HTR-8/SVneo (cell line): Measurements from ENCODE around the gene SNX24.
"Not testable (repeated sequence)": the region's sequence is repeated elsewhere in the genome, so short reads cannot be mapped to it uniquely, and the experiment has no call there.

Source experiments
- DNase-seq: peaks from one replicate; pipeline ENCODE4 v3.0.0; 2011; ENCODE audit warnings: low spot score, mixed read lengths; ENCODE audit not compliant: insufficient read length
- FAIRE-seq: peaks from 2 replicates; lab custom pipeline; 2011; peaks lifted over from hg19 to GRCh38; lab: Jason Lieb, UNC

The SNX24 gene

GRCh38 chr5:122845229-122846050 lies at the start of gene SNX24:
Gene SNX24 (plus strand): TSS chr5:122845613. CDS start chr5:122845634, 21 bp downstream.
- FAIRE-seq (peak; percentile 42), DNase-seq (peak; percentile 69)

GRCh38 chr5:122805481-122805880 lies 39.9 kb upstream of the SNX24 start:
- FAIRE-seq (no peak), DNase-seq (no peak)

GRCh38 chr5:122810405-122810804 lies 35.0 kb upstream of the SNX24 start:
- FAIRE-seq (no peak), DNase-seq (no peak)

GRCh38 chr5:122815218-122815767 lies 30.1 kb upstream of the SNX24 start:
- FAIRE-seq (no peak), DNase-seq (no peak)

- FAIRE-seq = no peak
- no peak for DNase-seq
Measured at GRCh38 chr5:122816756-122817155, 28.7 kb upstream of the SNX24 start.

- DNase-seq (no peak), FAIRE-seq (no peak)
Measured at GRCh38 chr5:122831984-122832383, 13.4 kb upstream of the SNX24 start.

GRCh38 chr5:122835681-122836080 lies 9.7 kb upstream of the SNX24 start:
- no peak for FAIRE-seq
- DNase-seq = no peak

GRCh38 chr5:122836947-122837346 lies 8.5 kb upstream of the SNX24 start:
- FAIRE-seq (no peak), DNase-seq (no peak)

GRCh38 chr5:122839731-122840130 lies 5.7 kb upstream of the SNX24 start:
- no peak for DNase-seq
- FAIRE-seq = no peak

- FAIRE-seq = no peak
- no peak for DNase-seq
Measured at GRCh38 chr5:122842016-122842580, 3.3 kb upstream of the SNX24 start.

GRCh38 chr5:122844136-122844909 lies 1.1 kb upstream of the SNX24 start:
- FAIRE-seq = no peak
- no peak for DNase-seq

- DNase-seq (no peak), FAIRE-seq (no peak)
Measured at GRCh38 chr5:122844910-122845228, 544 bp upstream of the SNX24 start.

- DNase-seq = peak; percentile 39
- FAIRE-seq = no peak
Measured at GRCh38 chr5:122846051-122846550, 688 bp downstream of the SNX24 start.

GRCh38 chr5:122847687-122848081 lies 2.3 kb downstream of the SNX24 start:
- FAIRE-seq = no peak
- no peak for DNase-seq

- DNase-seq = no peak
- FAIRE-seq = no peak
Measured at GRCh38 chr5:122849771-122850170, 4.4 kb downstream of the SNX24 start.

- FAIRE-seq, DNase-seq: not testable (repeated sequence)
Measured at GRCh38 chr5:122857538-122857937, 12.1 kb downstream of the SNX24 start.

- FAIRE-seq (no peak), DNase-seq (no peak)
Measured at GRCh38 chr5:122858451-122858850, 13.0 kb downstream of the SNX24 start.

- DNase-seq (no peak), FAIRE-seq (no peak)
Measured at GRCh38 chr5:122863240-122863639, 17.8 kb downstream of the SNX24 start.

GRCh38 chr5:122863721-122864120 lies 18.3 kb downstream of the SNX24 start:
- DNase-seq = no peak
- FAIRE-seq = no peak

GRCh38 chr5:122864400-122864799 lies 19.0 kb downstream of the SNX24 start:
- FAIRE-seq (no peak), DNase-seq (no peak)

GRCh38 chr5:122864842-122865241 lies 19.4 kb downstream of the SNX24 start:
- FAIRE-seq (no peak), DNase-seq (no peak)
